Glomerular visceral epithelial cell (primary cell): Measurements from ENCODE around the gene SIL1.

Source experiments
- DNase-seq: peaks from one replicate; pipeline ENCODE4 v3.0.0-alpha.2; 2016; ENCODE audit errors: extremely low spot score

SIL1 gene

GRCh38 chr5:138980441-138980840, 217.7 kb downstream of the SIL1 start:
- DNase-seq: no peak

- DNase-seq: no peak
Observed at GRCh38 chr5:138979684-138980280, 218.4 kb downstream of the SIL1 start.

GRCh38 chr5:138978581-138978980, 219.6 kb downstream of the SIL1 start:
- no peak for DNase-seq

GRCh38 chr5:138978080-138978479, 220.1 kb downstream of the SIL1 start:
- DNase-seq: peak; percentile 44

GRCh38 chr5:138975098-138975847, 222.9 kb downstream of the SIL1 start:
- peak; percentile 94 for DNase-seq

- peak; percentile 45 for DNase-seq
Observed at GRCh38 chr5:138974227-138975063, 223.7 kb downstream of the SIL1 start.

- no peak for DNase-seq
Observed at GRCh38 chr5:138972836-138973235, 225.3 kb downstream of the SIL1 start.

- DNase-seq: no peak
Observed at GRCh38 chr5:138972230-138972629, 225.9 kb downstream of the SIL1 start.

GRCh38 chr5:138969323-138970002, 228.7 kb downstream of the SIL1 start:
- no peak for DNase-seq

- no peak for DNase-seq
Observed at GRCh38 chr5:138968601-138969000, 229.6 kb downstream of the SIL1 start.

GRCh38 chr5:138967791-138968448, 230.2 kb downstream of the SIL1 start:
- DNase-seq: no peak

GRCh38 chr5:138966236-138966985, 231.8 kb downstream of the SIL1 start:
- no peak for DNase-seq

GRCh38 chr5:138965626-138966025, 232.5 kb downstream of the SIL1 start:
- no peak for DNase-seq

GRCh38 chr5:138964647-138965201, 233.4 kb downstream of the SIL1 start:
- no peak for DNase-seq

GRCh38 chr5:138963763-138964371, 234.3 kb downstream of the SIL1 start:
- DNase-seq: no peak

GRCh38 chr5:138962614-138963370, 235.4 kb downstream of the SIL1 start:
- no peak for DNase-seq

- DNase-seq: no peak
Observed at GRCh38 chr5:138961729-138962128, 236.4 kb downstream of the SIL1 start.

- DNase-seq: no peak
Observed at GRCh38 chr5:138961221-138961620, 236.9 kb downstream of the SIL1 start.

GRCh38 chr5:138960145-138960692, 237.9 kb downstream of the SIL1 start:
- no peak for DNase-seq
